Thoracic aorta (tissue), 2 donors: ENCODE measurements around the gene PROSER3. TPM values are rescaled to one million over a fixed set of nuclear protein-coding genes. Genes with fewer than 3 reads are reported as not detected.
"Not testable (repeated sequence)": the region's sequence is repeated elsewhere in the genome, so short reads cannot be mapped to it uniquely, and the experiment has no call there.

ENCODE experiments used
- ATAC-seq: fragments of 150-250 bp; one replicate; pipeline ENCODE4 v1.8.0; 2017; ENCODE audit warnings: low read depth; ENCODE audit not compliant: insufficient number of reproducible peaks, low FRiP score
- DNase-seq: peaks from one replicate; pipeline ENCODE4 v3.0.0-alpha.2; 2020; ENCODE audit warnings: low spot score
- H3K27ac ChIP-seq, 2 donors: fragments of 200-600 bp; sonication (generic); 1 replicate in 1 of 2; 2 replicates in 1 of 2; pipeline ENCODE4 v1.5.1; 2016; ENCODE audit warnings: mild to moderate bottlenecking in 2 of 2, moderate library complexity in 2 of 2
- H3K27me3 ChIP-seq: fragments of 200-600 bp; sonication (generic); replicated peaks from 2 replicates; pipeline ENCODE4 v1.6.0; 2016; ENCODE audit warnings: mild to moderate bottlenecking; ENCODE audit not compliant: insufficient read depth
- H3K36me3 ChIP-seq: fragments of 200-600 bp; sonication (generic); one replicate; pipeline ENCODE4 v1.5.1; 2016
- H3K4me1 ChIP-seq, 2 donors: fragments of 200-600 bp; sonication (generic); 1 replicate in 1 of 2; 2 replicates in 1 of 2; pipeline versions ENCODE4 v1.5.1 to v1.6.0; 2016; ENCODE audit warnings: low read depth in 2 of 2, mild to moderate bottlenecking in 1 of 2; ENCODE audit not compliant: control insufficient read depth in 1 of 2
- H3K4me3 ChIP-seq: fragments of 200-600 bp; sonication (generic); 2 replicates; pipeline ENCODE4 v1.5.1; 2016; ENCODE audit warnings: mild to moderate bottlenecking
- H3K9me3 ChIP-seq: fragments of 200-600 bp; sonication (generic); 2 replicates; pipeline ENCODE4 v1.5.1; 2016
- total RNA-seq, 2 donors: library from RNA; depleted of rRNA; stranded (reverse); fragments of >200 nt; gene quantifications; one replicate each; pipeline versions ENCODE4 v1.1.0 to v1.2.3, GENCODE V29; 2016
- TF ChIP-seq, protein P1 (sequence below): fragments of 200-600 bp; sonication (generic); IDR thresholded peaks from one replicate; pipeline ENCODE4 v1.5.1; 2019; ENCODE audit warnings: antibody characterized with exemption

PROSER3 gene
- total RNA-seq, 2 donors from 2014 or later, result 11.1 to 16.6 TPM

DNA sequence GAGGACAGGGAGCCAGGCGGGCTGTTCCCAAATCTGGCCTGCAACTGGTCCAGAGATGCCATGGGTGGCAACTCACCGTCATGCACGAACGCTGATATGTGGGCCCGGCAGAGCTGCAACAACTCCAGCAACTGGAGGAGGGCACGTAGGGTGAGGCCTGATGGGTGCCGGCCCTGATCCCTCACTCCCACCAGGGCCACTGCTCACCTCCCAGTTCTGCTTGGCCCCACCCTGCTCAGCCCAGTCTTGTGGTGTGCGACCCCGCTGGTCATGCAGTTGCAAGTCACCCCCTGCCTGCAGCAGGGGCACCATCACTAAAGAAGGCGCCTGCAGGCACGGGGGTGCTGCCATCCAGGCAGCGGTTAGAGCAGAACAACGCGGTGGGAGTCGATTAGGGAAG is 34.3 kb downstream of the PROSER3 start:
- TF ChIP-seq, protein P1, sequence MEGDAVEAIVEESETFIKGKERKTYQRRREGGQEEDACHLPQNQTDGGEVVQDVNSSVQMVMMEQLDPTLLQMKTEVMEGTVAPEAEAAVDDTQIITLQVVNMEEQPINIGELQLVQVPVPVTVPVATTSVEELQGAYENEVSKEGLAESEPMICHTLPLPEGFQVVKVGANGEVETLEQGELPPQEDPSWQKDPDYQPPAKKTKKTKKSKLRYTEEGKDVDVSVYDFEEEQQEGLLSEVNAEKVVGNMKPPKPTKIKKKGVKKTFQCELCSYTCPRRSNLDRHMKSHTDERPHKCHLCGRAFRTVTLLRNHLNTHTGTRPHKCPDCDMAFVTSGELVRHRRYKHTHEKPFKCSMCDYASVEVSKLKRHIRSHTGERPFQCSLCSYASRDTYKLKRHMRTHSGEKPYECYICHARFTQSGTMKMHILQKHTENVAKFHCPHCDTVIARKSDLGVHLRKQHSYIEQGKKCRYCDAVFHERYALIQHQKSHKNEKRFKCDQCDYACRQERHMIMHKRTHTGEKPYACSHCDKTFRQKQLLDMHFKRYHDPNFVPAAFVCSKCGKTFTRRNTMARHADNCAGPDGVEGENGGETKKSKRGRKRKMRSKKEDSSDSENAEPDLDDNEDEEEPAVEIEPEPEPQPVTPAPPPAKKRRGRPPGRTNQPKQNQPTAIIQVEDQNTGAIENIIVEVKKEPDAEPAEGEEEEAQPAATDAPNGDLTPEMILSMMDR, result no peak
- Histone ChIP-seq H3K27ac (no peak overlapping the region), H3K4me1 (no peaks in the 10 kb centered on the region), H3K36me3 (no peaks in the 10 kb centered on the region), H3K4me3 (no peak overlapping the region), H3K27me3 (peaks cover 4% of the 10 kb centered on the region), H3K9me3 (no peaks in the 10 kb centered on the region)
- DNase-seq (no peak), ATAC-seq (no peak)

DNA sequence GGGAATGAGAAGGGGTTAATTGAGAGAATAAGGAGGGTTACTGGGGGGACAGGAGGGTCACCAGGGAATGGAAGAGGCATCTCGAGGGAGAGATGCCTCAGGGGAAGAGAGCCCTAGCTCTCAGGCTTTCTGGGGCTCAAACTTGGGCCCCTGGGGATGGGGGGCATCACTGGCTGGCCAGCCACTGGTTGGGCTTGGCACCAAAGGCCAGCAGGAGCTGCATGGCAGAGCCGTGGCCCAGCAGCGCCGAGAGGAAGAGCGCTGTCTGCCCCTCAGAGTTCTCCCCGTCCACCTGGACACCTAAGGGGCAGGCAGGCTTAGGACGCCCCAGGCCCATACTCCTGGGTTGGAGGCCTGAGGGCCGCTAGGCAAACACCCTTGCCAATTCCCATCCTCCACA is 34.9 kb downstream of the PROSER3 start:
- DNase-seq, result no peak
- TF ChIP-seq, protein P1, result no peak
- Histone ChIP-seq H3K27ac (no peak overlapping the region), H3K4me1 (no peaks in the 10 kb centered on the region), H3K4me3 (no peak overlapping the region), H3K27me3 (peaks cover 4% of the 10 kb centered on the region), H3K9me3 (no peaks in the 10 kb centered on the region), H3K36me3 (no peaks in the 10 kb centered on the region)
- ATAC-seq, result no peak

DNA sequence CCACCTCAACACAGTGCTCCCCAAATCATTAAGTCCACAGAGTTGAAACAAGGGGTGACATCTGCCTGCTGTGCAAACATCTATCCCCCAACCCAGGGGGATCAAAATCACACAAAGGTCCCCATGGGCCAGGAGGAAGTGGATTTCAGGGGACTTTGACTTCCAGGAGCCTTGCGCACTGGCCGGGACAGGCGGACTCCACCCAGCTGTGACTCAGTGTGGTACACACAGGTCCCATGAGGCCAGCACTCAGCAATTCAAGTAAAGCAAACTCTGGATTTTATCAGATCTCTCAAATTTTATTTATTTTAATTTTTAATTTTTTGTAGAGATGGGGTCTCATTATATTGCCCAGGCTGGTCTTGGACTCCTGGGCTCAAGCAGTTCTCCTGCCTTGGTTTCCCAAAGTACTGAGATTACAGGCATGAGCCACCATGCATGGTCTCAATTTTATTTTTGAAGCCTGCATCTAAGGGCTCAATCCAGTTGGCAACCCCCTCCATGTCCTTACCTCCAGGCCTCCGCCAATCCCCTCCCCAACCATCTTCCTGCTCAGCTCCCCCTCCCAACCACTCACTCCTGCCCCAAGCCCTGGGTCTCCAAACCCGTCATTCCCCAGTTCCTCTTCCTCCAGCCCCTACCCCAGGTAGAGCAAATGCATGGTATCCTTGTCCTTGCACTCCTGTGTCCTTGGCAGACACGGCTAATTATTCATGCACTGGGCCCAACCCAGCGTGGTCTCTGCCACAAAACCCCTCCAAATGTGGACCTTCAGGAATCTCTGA is 35.6 kb downstream of the PROSER3 start:
- TF ChIP-seq, protein P1, result no peak
- ATAC-seq (no peak), DNase-seq (no peak)
- Histone ChIP-seq H3K4me1 (no peaks in the 10 kb centered on the region), H3K9me3 (no peaks in the 10 kb centered on the region), H3K27me3 (peaks cover 4% of the 10 kb centered on the region), H3K4me3 (no peak overlapping the region), H3K36me3 (no peaks in the 10 kb centered on the region), H3K27ac (no peak overlapping the region)

DNA sequence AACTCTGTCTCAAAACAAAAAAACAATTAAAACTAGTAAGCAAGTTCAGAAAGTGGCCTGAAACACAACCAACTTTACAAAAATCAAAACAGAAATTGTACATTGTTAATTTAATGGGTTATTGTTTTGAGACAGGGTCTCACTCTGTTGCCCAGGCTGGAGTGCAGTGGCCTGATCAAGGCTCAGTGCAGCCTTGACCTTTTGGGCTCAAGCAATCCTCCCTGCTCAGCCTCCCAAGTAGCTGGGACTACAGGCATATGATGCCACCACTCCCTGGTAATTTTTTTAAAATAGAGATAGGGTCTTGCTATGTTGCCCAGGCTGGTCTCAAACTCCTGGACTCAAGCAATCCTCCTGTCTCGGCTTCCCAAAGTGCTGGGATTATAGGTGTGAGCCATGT is 37.6 kb downstream of the PROSER3 start:
- ATAC-seq, H3K27me3 ChIP-seq, H3K27ac ChIP-seq, H3K9me3 ChIP-seq, DNase-seq, H3K4me3 ChIP-seq, H3K4me1 ChIP-seq, H3K36me3 ChIP-seq: not testable (repeated sequence)

DNA sequence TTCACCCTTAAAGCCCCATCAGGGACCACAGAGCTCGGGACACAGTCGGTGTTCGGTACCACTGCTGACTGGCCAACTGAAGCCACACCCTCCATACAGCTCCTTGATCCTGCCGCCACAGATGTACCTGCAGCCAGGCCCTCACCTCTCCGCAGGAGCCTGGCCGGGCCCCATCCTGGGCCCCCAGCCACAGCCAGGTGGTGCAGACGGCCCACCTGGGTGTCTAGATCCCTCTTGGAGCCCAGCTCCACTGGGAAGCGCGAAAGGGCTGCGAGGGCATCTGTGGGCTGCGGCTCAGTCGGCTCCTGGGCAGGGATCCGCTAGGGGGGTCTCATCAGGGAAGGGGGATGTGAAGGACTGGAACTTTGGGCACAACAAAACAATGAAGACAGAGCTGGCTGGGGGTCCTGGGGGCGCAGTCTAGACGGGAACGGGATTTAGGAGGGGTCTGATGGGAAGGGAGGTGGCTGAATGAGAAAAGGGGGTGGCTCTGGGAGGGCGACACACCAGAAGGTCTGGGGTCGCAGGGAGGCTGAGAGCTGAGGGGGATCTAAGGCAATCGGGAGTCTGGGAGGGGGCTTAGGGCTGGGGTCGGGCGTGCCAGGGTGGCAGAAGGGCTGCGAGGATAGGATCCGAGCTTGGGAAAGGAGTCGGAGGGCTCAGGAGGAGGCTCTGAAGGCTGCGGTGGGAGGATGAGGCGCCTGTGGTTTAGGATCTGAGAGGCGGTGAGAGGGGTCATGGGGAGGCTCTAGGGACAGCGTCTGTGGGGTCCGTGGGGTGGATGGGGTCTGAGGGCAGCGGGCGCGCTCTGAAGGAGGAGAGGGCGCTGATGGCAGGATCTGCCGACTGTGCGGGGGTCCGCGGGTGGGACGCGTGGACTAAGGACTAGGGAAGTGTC is 38.9 kb downstream of the PROSER3 start:
- TF ChIP-seq, protein P1, result no peak
- DNase-seq (no peak), ATAC-seq (no peak)
- Histone ChIP-seq H3K4me1 (no peaks in the 10 kb centered on the region), H3K36me3 (no peaks in the 10 kb centered on the region), H3K27me3 (peaks cover 4% of the 10 kb centered on the region), H3K4me3 (no peak overlapping the region), H3K27ac (no peak overlapping the region), H3K9me3 (no peaks in the 10 kb centered on the region)
